GM12873 (cell line): ENCODE measurements around the gene HPN.
A peak's percentile ranks its signal among the peaks of the same experiment; 100 is the strongest.

Experiments
- TF ChIP-seq, protein P1 (sequence below): IDR thresholded peaks from 2 replicates; pipeline ENCODE4 v1.5.1; 2012; ENCODE audit warnings: low read depth, mild to moderate bottlenecking, moderate library complexity, low read length, control low read depth; ENCODE audit not compliant: insufficient read depth; ENCODE audit errors: missing control alignments

Gene HPN

DNA sequence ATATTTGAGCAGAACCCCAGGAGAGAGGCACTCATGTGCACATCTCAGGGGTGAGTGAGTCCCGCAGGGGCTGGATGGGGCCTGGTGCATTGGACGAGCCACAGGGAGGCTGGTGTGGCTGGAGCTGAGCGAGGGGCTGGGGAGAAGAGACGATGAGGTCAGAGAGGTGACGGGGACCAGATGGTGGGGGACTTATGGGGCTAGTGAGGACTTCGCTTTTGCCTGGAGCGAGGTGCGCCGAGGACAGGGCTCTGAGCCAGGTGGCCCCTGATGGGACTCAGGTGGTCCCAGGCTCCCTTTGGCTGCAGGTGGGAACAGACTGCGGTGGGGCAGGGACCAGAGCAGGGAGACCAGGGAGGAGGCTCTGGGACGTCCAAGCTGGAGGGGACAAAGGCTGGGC, 67.2 kb downstream of the HPN start:
- TF ChIP-seq, protein P1, sequence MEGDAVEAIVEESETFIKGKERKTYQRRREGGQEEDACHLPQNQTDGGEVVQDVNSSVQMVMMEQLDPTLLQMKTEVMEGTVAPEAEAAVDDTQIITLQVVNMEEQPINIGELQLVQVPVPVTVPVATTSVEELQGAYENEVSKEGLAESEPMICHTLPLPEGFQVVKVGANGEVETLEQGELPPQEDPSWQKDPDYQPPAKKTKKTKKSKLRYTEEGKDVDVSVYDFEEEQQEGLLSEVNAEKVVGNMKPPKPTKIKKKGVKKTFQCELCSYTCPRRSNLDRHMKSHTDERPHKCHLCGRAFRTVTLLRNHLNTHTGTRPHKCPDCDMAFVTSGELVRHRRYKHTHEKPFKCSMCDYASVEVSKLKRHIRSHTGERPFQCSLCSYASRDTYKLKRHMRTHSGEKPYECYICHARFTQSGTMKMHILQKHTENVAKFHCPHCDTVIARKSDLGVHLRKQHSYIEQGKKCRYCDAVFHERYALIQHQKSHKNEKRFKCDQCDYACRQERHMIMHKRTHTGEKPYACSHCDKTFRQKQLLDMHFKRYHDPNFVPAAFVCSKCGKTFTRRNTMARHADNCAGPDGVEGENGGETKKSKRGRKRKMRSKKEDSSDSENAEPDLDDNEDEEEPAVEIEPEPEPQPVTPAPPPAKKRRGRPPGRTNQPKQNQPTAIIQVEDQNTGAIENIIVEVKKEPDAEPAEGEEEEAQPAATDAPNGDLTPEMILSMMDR: no peak

DNA sequence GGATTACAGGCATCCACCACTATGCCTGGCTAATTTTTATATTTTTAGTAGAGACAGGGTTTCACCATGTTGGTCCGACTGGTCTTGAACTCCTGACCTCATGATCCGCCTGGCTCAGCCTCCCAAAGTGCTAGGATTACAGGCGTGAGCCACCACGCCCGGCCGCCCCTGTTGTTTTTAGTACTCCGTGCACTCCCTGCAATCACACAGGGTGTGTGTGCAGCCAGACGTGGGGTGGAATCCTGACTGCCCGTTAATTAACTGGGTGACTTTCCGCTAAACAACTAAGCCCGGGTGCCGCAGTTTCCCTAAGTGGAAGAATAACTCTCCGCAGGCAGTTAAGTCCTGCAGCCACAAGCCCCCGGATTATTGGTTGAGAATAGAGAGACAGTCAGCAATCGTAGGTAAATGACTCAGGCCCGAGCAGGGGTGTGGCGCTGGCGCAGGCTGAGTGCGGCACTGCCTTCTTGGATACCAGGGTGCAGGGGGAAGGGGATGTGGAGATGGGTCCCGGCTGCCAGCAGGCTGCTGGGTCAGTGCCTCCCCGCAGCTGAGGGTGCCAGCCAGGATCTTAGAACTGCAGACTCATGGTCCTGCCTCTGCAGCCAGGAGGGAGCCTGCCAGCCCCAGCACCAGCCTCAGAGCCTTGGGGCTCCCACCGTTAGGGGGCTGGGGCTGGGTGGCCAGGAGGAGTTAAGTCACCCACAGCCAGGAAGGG, 68.0 kb downstream of the HPN start:
- TF ChIP-seq, protein P1: no peak

DNA sequence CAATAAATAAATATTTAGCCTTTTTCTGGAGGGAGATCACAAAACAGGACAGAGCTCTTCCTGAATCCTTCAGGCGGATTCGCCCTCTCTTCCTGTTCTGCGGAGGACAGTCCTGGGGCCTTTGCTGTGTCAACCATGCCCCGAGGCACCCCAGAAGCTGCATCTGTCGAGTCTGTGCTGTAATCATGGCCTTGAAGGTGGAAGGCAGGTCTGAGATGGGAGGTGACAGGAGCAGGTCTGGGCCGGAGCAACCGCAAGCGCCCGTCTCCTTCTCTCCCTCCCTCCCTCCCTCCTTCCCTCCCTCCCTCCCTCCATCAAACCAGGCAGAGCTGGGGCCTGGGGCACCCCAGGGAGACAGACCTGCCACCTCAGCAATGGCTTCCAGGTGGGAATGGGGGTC, 69.5 kb downstream of the HPN start:
- TF ChIP-seq, protein P1: no peak

DNA sequence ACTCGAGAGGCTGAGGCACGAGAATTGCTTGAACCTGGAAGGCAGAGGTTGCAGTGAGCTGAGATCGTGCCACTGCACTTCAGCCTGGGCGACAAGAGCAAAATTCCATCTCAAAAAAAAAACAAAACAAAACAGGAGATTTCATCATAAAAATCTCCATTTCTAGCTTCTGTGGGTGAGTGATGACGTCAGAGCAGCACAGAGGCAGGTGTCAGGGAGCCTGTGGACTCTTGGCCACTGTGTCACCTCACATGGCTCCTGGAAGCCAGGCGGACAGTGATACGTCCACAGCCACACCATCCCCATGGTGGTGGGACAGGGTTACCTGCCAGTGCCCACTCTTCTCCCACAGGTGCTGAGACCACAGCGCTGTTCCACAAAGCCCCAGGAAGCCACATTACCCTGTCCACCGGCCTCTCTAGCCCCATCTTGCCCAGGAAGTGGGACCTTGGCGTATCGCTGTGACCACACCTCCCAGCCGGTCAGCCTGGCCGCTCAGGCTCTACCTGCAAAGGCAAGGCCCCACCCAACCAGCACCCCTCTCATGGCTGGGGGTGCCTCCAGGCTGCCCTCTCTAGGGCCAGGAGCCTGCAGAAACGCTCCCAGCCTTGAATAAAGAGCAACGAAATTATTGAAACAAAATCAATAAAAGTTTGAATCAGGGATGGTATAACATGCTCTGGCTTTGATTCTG, 71.6 kb downstream of the HPN start:
- TF ChIP-seq, protein P1: no peak

DNA sequence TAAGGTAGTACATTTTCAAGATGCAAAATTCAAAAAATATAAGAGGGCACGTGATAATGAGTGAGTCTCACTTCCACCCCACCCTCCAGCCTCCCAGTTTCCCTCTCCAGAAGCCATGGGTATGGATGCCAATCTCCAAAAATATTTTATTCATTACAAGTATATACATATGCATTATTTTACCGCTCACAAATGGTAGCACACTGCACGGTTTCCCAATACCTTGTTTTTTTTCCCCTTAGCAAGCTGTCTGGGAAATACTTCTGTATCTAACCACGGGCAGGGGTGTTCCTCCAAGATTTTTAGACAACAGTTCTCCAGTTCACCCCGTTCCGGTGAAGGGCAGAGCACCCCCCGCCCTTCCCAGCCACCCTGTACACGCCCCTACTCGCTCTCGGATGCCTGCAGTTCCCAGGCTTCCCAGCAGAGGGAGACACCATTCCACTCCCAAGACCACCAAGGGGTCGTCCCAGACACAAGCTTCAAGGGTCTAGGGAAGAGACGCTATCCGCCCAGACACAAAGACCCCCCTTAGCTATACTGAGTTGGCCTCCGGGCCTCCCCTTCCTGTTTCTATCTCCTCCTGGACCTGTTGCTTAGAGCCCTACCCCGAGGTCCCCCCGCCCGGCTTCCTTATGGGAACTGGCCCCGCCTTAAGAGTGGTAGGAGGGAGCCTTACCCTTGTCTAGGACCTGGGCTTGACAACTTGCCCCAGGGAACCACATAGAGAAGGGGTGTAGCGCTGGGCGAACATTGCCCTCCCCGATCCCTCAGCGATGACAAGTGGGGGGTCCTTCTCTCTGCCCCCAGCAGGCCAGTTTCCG, 73.0 kb downstream of the HPN start:
- TF ChIP-seq, protein P1: peak; percentile 99

DNA sequence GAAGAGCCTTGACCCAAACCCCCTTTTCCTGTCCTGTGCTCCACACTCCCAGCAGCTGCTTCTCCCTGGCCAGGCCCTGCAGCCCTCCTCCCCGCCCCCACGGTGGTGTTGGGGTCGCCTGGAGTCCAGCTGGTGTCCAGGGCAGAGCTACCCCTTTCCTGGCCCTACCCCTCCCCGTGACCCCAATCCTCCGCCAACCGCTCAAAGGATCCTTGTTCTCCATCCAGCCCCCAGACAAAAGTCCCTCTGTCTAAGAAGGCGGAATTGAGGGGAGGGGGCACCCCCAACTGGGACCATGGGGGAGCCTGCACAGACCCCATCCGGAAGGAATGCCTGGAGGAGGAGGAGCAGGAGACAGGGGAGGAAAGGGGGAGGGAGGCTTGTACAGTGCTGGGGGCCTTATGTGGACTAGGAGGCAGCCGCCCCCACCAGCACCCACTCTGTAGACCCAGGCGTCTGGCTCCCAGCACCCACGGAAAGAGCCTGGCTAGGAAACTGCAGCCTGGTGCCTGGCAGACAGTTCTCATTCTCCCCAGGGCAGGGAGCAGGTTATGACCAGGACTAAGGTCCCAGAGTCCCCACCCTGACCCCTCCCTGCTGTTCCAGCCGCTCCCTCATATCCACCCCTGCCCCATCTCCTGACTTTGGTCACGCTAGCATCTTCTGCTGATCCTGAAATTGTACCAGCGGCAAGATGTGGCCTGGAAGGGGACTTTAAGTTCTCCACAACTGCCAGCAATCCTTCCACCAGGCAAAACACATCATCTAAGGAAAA, 73.8 kb downstream of the HPN start, which contains the start of gene FXYD3:
Gene FXYD3 (plus strand): TSS at position 647 of the 775 bp plus-strand sequence. CDS start 3,554 bp downstream, outside the sequence.
- TF ChIP-seq, protein P1: no peak
